WTC11 (cell line): ENCODE data around the gene CHAT.

Experiments
- ATF1 ChIP-seq: sonication (generic); formaldehyde crosslinking; IDR thresholded peaks from 2 replicates; pipeline ENCODE4 v1.8.1; 2023; ENCODE audit warnings: mild to moderate bottlenecking, moderate library complexity, missing genetic modification reagents
- MAX ChIP-seq: sonication (generic); formaldehyde crosslinking; IDR thresholded peaks from 2 replicates; pipeline ENCODE4 v1.8.0; 2022; ENCODE audit warnings: mild to moderate bottlenecking, missing genetic modification reagents
- SMAD3 ChIP-seq: sonication (generic); formaldehyde crosslinking; IDR thresholded peaks from 2 replicates; pipeline ENCODE4 v1.8.0; 2022; ENCODE audit warnings: missing genetic modification reagents, mild to moderate bottlenecking, borderline replicate concordance
- TEAD4 ChIP-seq: sonication (generic); formaldehyde crosslinking; IDR thresholded peaks from 2 replicates; pipeline ENCODE4 v1.8.0; 2022; ENCODE audit warnings: mild to moderate bottlenecking, missing genetic modification reagents
- TF ChIP-seq, protein P1 (sequence below): fragments of 200-600 bp; IDR thresholded peaks from 2 replicates; pipeline ENCODE4 v1.8.0; 2022; ENCODE audit warnings: antibody characterized with exemption

- TF ChIP-seq ATF1 (CRISPR knock-in tag) (no peak), SMAD3 (CRISPR knock-in tag) (no peak), MAX (no peak), TEAD4 (no peak)
- TF ChIP-seq, protein P1, sequence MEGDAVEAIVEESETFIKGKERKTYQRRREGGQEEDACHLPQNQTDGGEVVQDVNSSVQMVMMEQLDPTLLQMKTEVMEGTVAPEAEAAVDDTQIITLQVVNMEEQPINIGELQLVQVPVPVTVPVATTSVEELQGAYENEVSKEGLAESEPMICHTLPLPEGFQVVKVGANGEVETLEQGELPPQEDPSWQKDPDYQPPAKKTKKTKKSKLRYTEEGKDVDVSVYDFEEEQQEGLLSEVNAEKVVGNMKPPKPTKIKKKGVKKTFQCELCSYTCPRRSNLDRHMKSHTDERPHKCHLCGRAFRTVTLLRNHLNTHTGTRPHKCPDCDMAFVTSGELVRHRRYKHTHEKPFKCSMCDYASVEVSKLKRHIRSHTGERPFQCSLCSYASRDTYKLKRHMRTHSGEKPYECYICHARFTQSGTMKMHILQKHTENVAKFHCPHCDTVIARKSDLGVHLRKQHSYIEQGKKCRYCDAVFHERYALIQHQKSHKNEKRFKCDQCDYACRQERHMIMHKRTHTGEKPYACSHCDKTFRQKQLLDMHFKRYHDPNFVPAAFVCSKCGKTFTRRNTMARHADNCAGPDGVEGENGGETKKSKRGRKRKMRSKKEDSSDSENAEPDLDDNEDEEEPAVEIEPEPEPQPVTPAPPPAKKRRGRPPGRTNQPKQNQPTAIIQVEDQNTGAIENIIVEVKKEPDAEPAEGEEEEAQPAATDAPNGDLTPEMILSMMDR: no peak
Measured at GRCh38 chr10:49710966-49711365, 97.1 kb downstream of the CHAT start.
